Measurements from ENCODE around the gene ACTR3.
"Not testable (repeated sequence)": the region's sequence is repeated elsewhere in the genome, so short reads cannot be mapped to it uniquely, and the experiment has no call there.

Gene ACTR3

DNA sequence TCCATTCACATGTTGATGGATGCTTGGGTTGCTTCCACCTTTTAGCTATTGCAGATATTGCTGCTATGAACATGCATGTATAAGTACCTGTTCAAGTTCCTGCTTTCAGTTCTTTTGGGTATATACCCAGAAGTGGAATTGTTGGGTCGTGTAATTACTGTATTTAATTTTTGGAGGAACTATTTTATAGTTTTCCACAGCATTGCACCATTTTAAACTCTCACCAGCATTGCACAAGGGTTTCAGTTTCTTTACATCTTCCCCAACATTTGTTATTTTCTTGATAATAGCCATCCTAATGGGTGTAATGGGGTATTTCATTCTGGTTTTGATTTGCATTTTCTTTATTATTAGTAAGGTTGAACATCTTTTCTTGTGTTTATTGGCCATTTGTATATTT is 16.0 kb downstream of the ACTR3 start:
- no peak for DNase-seq (ENCODE audit: low spot score)

GRCh38 chr2:113906647-113907046 is 16.8 kb downstream of the ACTR3 start:
- no peak for DNase-seq (ENCODE audit: low spot score)

DNA sequence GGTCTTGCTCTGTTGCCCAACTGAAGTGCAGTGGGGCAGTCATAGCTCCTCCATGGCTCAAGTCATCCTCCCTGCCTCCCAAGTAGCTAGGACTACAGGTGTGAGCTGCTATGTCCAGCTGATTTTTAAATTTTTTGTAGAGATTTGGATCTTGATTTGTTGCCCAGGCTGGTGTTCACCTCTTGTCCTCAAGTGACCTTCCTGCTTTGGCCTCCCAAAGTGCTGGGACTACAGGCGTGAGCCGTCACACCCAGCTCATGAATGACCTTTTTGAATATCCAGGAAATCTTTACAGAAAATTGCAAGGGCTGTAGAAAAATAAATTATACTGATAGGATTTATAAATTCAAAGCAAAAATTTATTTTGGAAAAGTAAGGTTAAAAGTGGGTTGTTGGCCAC is 17.4 kb downstream of the ACTR3 start:
- no peak for DNase-seq (ENCODE audit: low spot score)

DNA sequence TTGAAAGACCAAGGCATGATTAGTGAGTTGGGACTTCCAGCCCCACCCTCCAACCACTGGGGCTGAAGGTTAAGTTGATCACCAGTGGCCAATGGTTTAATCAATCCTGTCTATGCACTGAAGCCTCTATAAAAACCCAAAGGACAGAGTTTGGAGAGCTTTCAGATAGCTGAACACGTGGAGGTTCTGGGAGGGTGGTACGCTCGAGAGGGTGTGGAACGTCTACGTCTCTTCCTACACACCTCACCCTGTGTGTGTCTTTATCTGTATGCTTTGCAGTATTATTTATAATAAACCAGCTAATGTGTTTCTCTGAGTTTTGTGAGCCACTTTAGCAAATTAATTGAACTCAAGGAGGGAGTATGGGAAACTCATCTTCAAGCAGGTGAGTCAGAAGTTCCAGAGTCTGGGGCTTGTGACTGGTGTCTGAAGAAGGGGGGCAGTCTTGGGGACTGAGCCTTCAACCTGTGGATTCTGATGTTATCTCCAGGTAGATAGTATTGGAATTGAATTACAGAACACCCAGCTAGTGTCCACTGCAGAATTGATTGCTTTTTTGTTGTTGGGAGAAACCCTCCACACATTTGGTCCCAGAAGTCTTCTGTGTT is 20.3 kb downstream of the ACTR3 start:
- DNase-seq (ENCODE audit: low spot score), result peak; percentile 16

DNA sequence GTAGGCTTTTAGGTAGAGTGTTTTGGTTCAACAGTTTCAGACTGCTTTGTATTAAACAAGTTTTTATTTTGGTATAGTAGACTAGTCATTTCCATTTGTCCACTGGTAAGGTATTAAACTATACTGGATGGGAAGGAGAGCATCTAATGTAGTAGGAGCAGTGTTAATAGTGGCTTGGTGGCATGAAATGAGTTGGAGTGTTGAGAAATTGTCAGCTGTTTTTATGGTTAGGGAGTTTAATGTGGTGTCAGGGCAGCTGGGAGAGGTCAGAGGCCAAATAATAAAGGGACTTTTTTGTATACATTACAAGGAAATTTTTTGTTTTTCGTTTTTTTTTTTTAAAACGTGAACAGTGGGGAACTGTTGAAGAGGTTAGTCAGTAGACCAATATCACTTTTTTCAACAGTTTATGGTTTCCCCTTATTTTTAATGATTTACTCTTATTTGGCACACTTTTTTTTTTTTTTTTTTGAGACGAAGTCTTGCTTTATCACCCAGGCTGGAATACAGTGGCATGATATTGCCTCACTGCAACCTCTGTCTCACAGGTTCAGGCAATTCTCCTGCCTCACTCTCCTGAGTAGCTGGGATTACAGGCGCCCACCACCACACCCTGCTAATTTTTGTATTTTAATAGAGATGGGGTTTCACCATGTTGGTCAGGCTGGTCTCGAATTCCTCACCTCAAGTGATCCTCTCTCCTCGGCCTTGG is 21.2 kb downstream of the ACTR3 start:
- DNase-seq (ENCODE audit: low spot score), result no peak

GRCh38 chr2:113915082-113915819 is 25.4 kb downstream of the ACTR3 start:
- DNase-seq (ENCODE audit: low spot score), result no peak

- no peak for DNase-seq (ENCODE audit: low spot score)
Observed at GRCh38 chr2:113918229-113918628, 28.3 kb downstream of the ACTR3 start.

GRCh38 chr2:113920996-113921395 is 31.1 kb downstream of the ACTR3 start:
- DNase-seq (ENCODE audit: low spot score), result no peak

DNA sequence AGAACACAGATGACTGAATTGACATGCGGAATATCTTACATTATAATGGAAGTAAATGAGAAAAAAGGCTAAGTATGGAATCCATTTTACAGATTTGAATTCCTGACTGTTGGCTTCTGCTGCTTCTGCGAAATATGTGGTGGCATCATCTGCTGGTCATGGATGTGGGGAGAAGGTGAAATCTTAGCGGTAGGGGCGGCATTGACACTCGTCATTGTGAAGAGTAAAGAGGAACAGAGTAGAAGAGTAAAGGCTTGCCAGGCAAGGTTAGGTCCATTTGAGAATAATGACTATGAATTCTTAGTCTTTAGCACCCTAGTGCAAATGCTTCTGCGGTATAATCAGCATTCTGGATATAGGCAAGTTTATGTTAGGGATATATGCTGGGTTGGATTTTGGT is 32.4 kb downstream of the ACTR3 start:
- DNase-seq (ENCODE audit: low spot score), result no peak

DNA sequence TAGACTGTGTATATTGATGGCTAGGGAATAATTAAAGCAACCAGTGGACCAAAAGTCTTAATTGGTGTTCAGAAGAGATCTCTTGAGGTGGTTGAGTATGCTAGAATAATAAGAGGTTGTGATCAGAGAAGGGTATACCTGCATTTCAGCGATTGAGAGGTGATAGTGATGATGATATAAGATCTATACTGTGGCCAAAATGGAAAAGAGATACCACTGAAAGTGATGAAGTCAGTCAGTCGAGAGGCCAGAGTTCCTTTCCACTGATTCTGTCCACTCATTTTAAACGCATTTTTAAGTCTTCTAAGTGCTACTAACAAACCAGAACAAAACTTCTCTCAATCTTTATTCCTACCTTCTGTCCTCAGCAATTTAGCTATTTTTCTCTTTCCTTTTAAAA is 32.9 kb downstream of the ACTR3 start:
- no peak for DNase-seq (ENCODE audit: low spot score)

DNA sequence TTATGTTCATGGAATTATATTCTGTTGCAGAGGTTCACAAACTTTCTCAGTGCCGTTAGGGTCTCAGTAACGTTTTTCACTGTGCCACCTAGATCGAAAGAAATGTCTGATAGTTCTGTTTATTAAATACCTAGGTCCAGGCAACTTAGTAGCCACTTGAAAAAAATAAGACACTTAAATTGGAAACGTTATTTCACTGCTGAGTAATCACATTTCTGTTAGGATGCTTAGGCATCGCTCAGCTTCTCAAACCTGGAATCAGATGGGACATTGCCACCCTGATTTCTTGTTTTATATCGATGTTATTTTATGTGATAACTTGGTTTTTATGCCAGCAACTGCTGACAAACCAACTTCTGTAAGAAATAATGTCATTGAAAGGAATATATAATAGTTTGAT is 36.0 kb downstream of the ACTR3 start:
- no peak for DNase-seq (ENCODE audit: low spot score)

DNA sequence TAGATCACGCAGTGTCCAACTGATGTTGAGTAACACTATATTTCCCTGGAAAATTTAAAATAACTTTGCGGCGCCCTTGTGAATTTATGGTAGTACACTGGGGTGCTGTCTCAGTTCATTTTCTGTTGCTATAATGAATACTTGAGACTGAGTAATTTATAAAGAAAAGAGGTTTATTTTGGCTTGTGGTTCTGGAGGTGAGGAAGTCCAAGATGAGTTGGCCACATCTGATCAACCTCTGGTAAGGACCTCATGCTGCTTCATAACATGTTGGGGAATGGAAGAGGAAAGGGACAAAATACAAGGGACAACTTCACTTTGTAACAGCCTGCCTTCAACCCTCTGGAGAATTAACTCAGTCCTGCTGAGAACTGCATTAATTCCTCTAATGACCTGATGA is 36.4 kb downstream of the ACTR3 start:
- no peak for DNase-seq (ENCODE audit: low spot score)

DNA sequence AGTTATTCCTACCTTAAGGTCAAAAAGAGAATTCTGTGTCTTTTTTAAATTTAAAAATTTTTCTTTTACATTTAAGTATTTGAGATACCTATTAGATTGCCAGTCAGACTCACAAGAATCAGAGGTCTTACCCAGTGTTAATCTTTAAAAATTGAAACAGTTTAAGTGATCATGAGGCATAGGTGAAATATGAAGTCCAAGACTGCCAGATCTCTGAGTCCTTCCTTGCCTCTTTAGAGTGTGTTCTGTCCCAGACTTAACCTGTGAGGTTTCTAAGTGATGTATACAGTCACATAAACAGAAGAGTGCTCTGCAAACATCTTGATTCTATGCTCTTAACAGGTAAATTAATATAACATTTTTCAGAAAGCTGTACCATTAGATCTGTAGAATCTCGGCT is 40.6 kb downstream of the ACTR3 start:
- DNase-seq (ENCODE audit: low spot score), result no peak

- DNase-seq (ENCODE audit: low spot score), result no peak
Observed at GRCh38 chr2:113937501-113937900, 47.6 kb downstream of the ACTR3 start.

- DNase-seq (ENCODE audit: low spot score), result peak; percentile 16
Observed at GRCh38 chr2:113940891-113941290, 51.0 kb downstream of the ACTR3 start.

DNA sequence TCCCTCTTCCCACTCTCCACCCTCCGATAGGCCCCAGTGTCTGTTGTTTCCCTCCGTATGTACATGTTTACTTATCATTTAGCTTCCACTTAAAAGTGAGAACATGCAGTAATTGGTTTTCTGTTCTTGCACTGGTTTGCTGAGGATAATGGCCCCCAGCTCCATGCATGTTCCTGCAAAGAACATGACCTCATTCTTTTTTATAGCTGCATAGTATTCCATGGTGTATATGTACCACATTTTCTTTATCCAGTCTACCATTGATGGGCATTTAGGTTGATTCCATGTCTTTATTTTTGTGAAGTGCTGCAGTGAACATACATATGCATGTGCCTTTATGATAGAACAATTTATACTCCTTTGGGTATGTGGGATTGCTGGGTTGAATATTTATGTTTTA is 55.9 kb downstream of the ACTR3 start:
- DNase-seq (ENCODE audit: low spot score), result not testable (repeated sequence)

- not testable (repeated sequence) for DNase-seq (ENCODE audit: low spot score)
Observed at GRCh38 chr2:113950906-113951305, 61.0 kb downstream of the ACTR3 start.

DNA sequence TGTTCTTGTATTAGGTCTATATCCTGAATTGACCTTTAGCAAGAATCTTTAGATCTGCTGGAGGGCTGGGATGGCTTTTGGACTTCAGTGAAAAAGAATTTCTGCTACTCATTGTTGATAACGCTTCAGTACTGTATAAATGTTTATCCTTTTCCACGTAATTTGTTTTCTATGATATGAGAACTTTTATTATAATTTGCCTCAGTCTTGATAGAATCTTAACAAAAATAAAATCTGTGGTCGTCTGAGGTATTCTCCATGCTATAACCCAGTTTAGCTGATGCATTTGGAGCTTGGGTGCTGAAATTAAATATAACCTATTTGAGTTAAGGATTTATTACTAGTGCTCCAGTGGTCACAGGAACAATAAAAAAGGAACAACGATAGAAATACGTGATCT is 71.1 kb downstream of the ACTR3 start:
- DNase-seq (ENCODE audit: low spot score), result no peak

DNA sequence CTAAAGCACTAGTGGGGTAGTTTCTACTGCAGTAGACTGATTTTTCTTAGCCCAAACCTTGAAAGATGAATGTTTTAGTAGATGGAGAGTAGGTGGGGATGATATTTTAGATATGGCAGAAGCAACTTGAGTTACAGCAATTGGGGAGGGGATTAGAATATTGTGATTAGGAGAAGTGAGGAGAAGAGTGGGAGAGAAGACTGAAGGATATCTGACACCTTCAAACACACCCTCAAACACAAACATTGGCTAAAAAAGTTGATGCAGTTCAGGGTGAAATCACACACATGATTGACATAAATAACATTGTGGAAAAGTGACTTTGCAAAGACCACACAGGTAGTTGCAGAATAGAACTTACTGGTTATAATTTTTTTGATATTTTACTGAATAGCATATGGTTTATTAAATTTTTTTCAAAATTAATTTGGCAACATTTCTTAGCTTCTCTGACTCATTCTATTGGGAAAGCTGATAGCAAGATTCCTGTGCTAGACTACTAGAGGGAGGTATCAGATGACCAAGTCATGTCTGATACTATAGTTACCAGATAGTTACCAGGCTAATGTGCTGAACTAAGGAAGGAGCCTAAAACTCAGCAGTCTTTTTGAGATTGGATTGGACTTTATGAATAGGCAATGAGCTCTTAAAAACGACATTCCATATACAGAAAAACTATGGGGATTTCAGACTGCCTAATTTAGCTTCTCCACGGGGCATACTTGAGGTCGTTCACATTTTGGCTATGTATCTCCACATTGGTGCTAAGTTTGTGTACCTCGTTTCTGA is 73.0 kb downstream of the ACTR3 start:
- DNase-seq (ENCODE audit: low spot score), result no peak

DNA sequence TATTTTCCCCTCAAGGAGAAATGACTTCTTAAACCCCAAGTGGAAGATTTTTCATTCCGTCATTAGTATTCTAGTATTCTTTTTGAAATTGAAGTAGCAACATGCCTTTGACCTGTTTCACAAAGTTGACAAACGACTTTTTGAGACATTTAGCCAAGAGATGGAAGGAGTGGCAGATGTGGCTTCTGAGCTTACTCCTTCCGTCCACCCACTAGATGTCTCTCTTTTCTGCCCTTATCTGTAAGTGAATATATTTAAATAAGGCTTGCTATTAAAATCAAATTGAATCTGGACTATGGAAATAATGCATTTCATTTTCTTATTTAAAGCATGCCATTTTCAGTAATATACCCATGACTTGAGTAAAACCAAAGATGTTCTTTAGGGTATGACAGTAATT is 74.1 kb downstream of the ACTR3 start:
- DNase-seq (ENCODE audit: low spot score), result no peak

DNA sequence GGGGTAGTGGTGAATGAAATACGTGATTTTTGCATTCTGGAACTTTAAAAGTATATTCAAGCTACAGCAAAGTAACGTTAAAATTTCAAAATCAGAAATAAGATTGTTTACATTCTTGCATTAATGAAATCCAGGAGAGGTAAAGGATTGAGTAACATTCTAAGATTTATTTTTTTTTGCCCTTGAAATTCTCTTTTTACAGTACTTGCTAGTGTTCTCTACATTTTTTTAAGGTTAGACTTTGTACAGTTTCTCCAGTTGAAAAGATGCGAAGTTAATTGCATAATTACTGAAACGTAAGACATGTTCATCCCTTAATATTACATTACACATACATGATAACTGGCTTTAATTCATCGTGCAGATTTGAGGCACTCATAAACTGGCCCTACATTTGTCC is 74.5 kb downstream of the ACTR3 start:
- no peak for DNase-seq (ENCODE audit: low spot score)

- DNase-seq (ENCODE audit: low spot score), result no peak
Observed at GRCh38 chr2:113965228-113965627, 75.3 kb downstream of the ACTR3 start.

GRCh38 chr2:113965644-113966043 is 75.8 kb downstream of the ACTR3 start:
- peak; percentile 55 for DNase-seq (ENCODE audit: low spot score)

Data from RKO (cell line).